RWPE1 (cell line): Measurements from ENCODE around the gene EIF5.

Experiments used
- CTCF ChIA-PET: fragments of 350-600 bp; sonication (Branson Sonifier 250); formaldehyde crosslinking; extraction: SDS; loops from one replicate; lab custom pipeline; 2021; lab: Yijun Ruan, JAX
- POLR2A ChIA-PET: fragments of 400-600 bp; formaldehyde crosslinking; extraction: SDS; loops from one replicate; lab custom pipeline; 2020; ENCODE audit warnings: antibody characterized with exemption; ENCODE audit not compliant: low non-redundant PET; lab: Yijun Ruan, JAX
- DNase-seq: peaks from one replicate; pipeline ENCODE4 v3.0.0; 2012; ENCODE audit warnings: low spot score
- H3K27ac ChIP-seq: fragments of 450-650 bp; 2 replicates; pipeline ENCODE4 v1.5.1; 2017
- CTCF ChIP-seq: fragments of 450-650 bp; conservative IDR thresholded peaks from 2 replicates; pipeline ENCODE4 v1.5.1; 2017; ENCODE audit warnings: low read depth, mild to moderate bottlenecking

Gene EIF5

GRCh38 chr14:103308717-103309616 lies 25.1 kb upstream of the EIF5 start:
- CTCF ChIA-PET: interaction anchor here (0.8 kb wide), 1 partner anchor 266 kb away, joined by 6 read pairs; no protein-coding TSS in a partner anchor
- no peak overlapping the region for H3K27ac ChIP-seq
- no peak for DNase-seq
- POLR2A ChIA-PET: no interaction called here
- TF ChIP-seq CTCF: no peak

- ChIA-PET POLR2A (interaction anchor here (0.6 kb wide), 1 partner anchor 9 kb away, joined by 4 read pairs; no protein-coding TSS in a partner anchor), CTCF (no interaction called here)
- TF ChIP-seq CTCF: no peak
These were observed 23.4 kb upstream of the EIF5 start for GRCh38 chr14:103310576-103311095.

GRCh38 chr14:103311171-103311997 lies 22.7 kb upstream of the EIF5 start:
- CTCF ChIA-PET: no interaction called here
- no peak overlapping the region for H3K27ac ChIP-seq

More at GRCh38 chr14:103310576-103311095, 23.4 kb upstream of the EIF5 start:
- no peak overlapping the region for H3K27ac ChIP-seq
- no peak for DNase-seq

GRCh38 chr14:103312006-103312635 lies 21.9 kb upstream of the EIF5 start:
- POLR2A ChIA-PET: no interaction called here
- DNase-seq: no peak
- H3K27ac ChIP-seq: no peak overlapping the region
- CTCF ChIA-PET: no interaction called here
- no peak for TF ChIP-seq CTCF

More at GRCh38 chr14:103311171-103311997, 22.7 kb upstream of the EIF5 start:
- POLR2A ChIA-PET: no interaction called here
- DNase-seq: no peak
- no peak for TF ChIP-seq CTCF

GRCh38 chr14:103313704-103314103 lies 20.3 kb upstream of the EIF5 start:
- POLR2A ChIA-PET: no interaction called here
- H3K27ac ChIP-seq: no peak overlapping the region
- TF ChIP-seq CTCF: no peak

More at GRCh38 chr14:103313704-103314103, 20.3 kb upstream of the EIF5 start:
- CTCF ChIA-PET: interaction anchor here (0.6 kb wide), 1 partner anchor 12 kb away, joined by 4 read pairs; no protein-coding TSS in a partner anchor
- DNase-seq: no peak
